ENCODE measurements around the gene ZNF24.
A peak's percentile ranks its signal among the peaks of the same experiment; 100 is the strongest.

Gene ZNF24

GRCh38 chr18:35291166-35291565, 53.1 kb downstream of the ZNF24 start:
- H2AFZ ChIP-seq (ENCODE audit: low read length, unreplicated experiment) = no peak overlapping the region
- no peak overlapping the region for H3K27ac ChIP-seq (ENCODE audit: low read depth, low read length)
- H3K36me3 ChIP-seq (ENCODE audit: insufficient read depth, low read length) = peaks cover 51% of the 10 kb centered on the region
- peaks cover 15% of the 10 kb centered on the region for H3K4me1 ChIP-seq (ENCODE audit: control insufficient read depth, insufficient read depth, low read length, unreplicated experiment)
- peak overlapping the region; percentile 85 for H3K4me3 ChIP-seq (ENCODE audit: low read depth, low read length)
- peaks cover 79% of the 10 kb centered on the region for H3K79me2 ChIP-seq (ENCODE audit: control insufficient read depth, insufficient read depth, low read length, unreplicated experiment)
- no peaks in the 10 kb centered on the region for H3K27me3 ChIP-seq (ENCODE audit: insufficient read depth, low read length)

DNA sequence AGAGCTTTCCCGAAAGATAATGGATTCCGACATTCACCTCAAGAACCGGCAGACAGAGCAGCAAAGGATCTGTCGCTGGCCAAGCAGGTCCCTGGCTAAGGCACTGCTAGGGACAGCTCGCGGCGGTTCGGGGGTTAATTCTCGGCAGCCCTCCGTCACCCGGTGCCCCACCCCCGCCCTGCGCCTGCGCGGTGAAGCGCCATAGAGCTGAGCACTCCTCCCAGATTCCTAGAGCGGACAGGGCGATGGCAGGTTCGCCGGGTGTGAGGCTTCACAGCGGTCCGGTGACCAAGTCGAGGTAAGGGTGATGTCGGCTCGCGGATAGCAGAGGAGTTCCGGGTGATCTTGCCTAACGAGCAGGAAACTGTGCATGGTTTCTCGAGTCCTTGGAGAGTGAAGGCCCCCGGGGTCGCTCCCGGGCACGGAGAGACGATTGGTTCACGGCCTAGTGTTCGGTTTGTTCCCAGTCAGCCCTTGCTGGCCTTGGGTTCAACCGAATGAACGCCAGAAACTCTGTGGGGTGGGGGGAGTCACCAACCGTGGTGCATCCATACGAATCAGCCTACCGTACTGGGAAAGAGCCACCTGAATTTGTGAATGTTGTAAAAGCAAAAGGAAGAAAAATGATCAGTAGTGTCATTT, 54.0 kb downstream of the ZNF24 start, which contains the start of gene ZSCAN30:
Gene ZSCAN30 (minus strand): TSS at position 136 of the 642 bp plus-strand sequence. CDS start 25,877 bp downstream, outside the sequence.
- Histone ChIP-seq H2AFZ (ENCODE audit: low read length, unreplicated experiment) (peak within 1 kb of the TSS; percentile 85), H3K4me1 (ENCODE audit: control insufficient read depth, insufficient read depth, low read length, unreplicated experiment) (peaks cover 15% of the 10 kb centered on the region), H3K27ac (ENCODE audit: low read depth, low read length) (peak within 1 kb of the TSS; percentile 68), H3K79me2 (ENCODE audit: control insufficient read depth, insufficient read depth, low read length, unreplicated experiment) (peaks cover 77% of the 10 kb centered on the region), H3K36me3 (ENCODE audit: insufficient read depth, low read length) (peaks cover 48% of the 10 kb centered on the region), H3K4me3 (ENCODE audit: low read depth, low read length) (peak within 1 kb of the TSS; percentile 85), H3K27me3 (ENCODE audit: insufficient read depth, low read length) (no peaks in the 10 kb centered on the region)

DNA sequence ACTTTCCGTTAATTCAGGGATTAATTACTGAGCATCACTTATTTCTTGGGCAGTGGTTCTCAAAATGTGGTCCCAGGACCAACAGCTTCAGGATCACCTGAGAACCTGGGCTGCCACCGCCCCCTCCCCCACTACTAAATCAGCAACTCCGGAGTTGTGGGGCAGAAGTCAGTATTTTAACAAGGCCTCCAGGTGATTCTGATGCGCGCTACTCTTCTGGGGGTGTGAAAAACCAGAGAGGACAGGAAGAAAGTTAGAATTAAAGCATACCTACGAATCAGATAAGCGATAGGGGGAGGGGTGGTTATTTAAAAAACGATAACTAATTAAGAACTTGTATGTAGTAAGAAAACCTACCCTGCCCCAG, 54.5 kb downstream of the ZNF24 start:
- Histone ChIP-seq H3K4me3 (ENCODE audit: low read depth, low read length) (peak overlapping the region; percentile 85), H3K36me3 (ENCODE audit: insufficient read depth, low read length) (peaks cover 48% of the 10 kb centered on the region), H3K27me3 (ENCODE audit: insufficient read depth, low read length) (no peaks in the 10 kb centered on the region), H2AFZ (ENCODE audit: low read length, unreplicated experiment) (peak overlapping the region; percentile 68), H3K27ac (ENCODE audit: low read depth, low read length) (peak overlapping the region; percentile 68), H3K4me1 (ENCODE audit: control insufficient read depth, insufficient read depth, low read length, unreplicated experiment) (peaks cover 15% of the 10 kb centered on the region), H3K79me2 (ENCODE audit: control insufficient read depth, insufficient read depth, low read length, unreplicated experiment) (peaks cover 76% of the 10 kb centered on the region)

DNA sequence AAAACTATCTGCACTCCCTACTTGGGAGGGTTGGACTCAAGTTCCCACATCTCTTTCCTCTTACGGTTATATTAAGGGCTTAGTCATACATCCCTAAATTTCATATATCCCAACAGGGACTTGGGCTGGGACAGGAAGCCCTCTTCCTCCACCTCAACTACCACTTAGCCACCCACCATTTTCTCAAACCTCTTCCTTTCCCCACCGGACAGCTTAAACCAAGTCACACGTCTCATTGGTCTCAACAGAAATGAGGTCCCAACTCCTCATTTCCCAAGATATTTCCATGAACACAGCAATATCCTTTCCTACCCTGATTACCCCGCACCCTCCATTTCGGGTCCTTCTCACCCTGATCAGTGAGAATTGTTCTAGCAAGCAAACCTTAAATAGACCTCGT, 54.9 kb downstream of the ZNF24 start:
- Histone ChIP-seq H3K4me3 (ENCODE audit: low read depth, low read length) (peak overlapping the region; percentile 85), H3K36me3 (ENCODE audit: insufficient read depth, low read length) (peaks cover 45% of the 10 kb centered on the region), H3K79me2 (ENCODE audit: control insufficient read depth, insufficient read depth, low read length, unreplicated experiment) (peaks cover 77% of the 10 kb centered on the region), H2AFZ (ENCODE audit: low read length, unreplicated experiment) (peak overlapping the region; percentile 68), H3K4me1 (ENCODE audit: control insufficient read depth, insufficient read depth, low read length, unreplicated experiment) (peaks cover 15% of the 10 kb centered on the region), H3K27me3 (ENCODE audit: insufficient read depth, low read length) (no peaks in the 10 kb centered on the region), H3K27ac (ENCODE audit: low read depth, low read length) (peak overlapping the region; percentile 68)

DNA sequence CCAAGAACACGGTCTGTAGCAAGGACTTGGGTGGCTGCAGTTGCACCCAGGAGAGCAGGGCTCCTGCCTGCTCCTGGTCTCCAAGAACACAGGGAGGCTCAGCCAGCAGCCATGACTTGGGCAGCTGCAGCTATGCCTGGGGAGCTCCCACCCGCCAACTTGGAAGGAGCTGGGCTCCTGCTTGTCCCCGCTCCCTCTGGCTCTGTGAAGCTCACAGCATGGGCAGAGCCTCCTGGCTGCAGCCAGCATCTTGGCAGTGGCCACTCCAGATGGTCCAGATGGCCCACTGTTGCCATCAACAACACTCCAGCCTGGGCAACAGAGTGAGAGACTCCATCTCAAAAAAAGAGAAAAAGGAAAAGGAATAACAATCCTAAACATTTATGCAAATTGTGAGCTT, 59.4 kb downstream of the ZNF24 start:
- H3K36me3 ChIP-seq (ENCODE audit: insufficient read depth, low read length) = peaks cover 54% of the 10 kb centered on the region
- H3K79me2 ChIP-seq (ENCODE audit: control insufficient read depth, insufficient read depth, low read length, unreplicated experiment) = peaks cover 75% of the 10 kb centered on the region
- no peaks in the 10 kb centered on the region for H3K27me3 ChIP-seq (ENCODE audit: insufficient read depth, low read length)
- no peak overlapping the region for H3K4me3 ChIP-seq (ENCODE audit: low read depth, low read length)
- no peak overlapping the region for H2AFZ ChIP-seq (ENCODE audit: low read length, unreplicated experiment)
- peaks cover 21% of the 10 kb centered on the region for H3K4me1 ChIP-seq (ENCODE audit: control insufficient read depth, insufficient read depth, low read length, unreplicated experiment)
- no peak overlapping the region for H3K27ac ChIP-seq (ENCODE audit: low read depth, low read length)

DNA sequence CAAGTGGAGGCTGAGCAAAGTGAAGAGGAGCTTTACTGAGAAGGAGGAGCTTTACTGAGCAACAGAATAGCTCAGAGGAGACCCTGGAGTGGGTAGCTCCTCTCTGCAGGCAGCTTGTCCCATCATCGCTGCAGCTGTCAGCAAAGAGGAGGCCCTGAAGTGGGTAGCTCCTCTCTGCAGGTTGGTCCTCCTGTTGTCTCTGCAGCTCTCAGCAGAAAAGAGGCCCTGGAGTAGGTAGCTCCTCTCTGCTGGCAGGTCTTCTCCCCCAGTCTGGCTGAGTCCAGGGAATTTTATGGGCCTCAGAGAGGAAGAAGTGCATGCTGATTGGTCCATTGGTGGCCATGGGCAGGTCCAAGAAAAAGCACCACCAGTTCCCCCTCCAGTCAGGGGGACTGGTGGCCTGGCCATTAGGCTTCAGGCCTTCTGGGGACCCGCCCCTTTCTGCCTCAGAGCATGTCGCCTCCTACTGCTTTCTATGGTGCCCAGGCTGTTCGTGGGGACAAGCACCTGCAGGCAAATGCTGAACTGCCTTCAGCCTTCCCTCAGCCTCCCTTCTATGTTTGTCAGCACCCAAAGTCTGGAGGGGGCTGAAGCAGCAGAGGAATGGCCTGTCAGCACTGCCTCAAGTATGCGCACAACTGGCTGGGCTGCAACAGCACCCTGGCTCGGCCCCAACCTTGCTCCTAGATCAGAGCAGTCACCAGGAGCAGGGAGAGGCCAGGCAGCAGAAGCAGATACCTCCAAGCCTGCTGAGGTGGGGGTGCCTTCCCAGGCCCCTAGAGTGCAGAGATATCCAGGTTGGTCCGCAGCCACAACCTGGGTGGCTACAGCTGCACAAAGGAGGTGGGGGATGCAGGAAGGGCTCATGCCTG, 60.1 kb downstream of the ZNF24 start:
- Histone ChIP-seq H3K27ac (ENCODE audit: low read depth, low read length) (no peak overlapping the region), H3K79me2 (ENCODE audit: control insufficient read depth, insufficient read depth, low read length, unreplicated experiment) (peaks cover 75% of the 10 kb centered on the region), H3K4me3 (ENCODE audit: low read depth, low read length) (no peak overlapping the region), H3K36me3 (ENCODE audit: insufficient read depth, low read length) (peaks cover 61% of the 10 kb centered on the region), H3K4me1 (ENCODE audit: control insufficient read depth, insufficient read depth, low read length, unreplicated experiment) (peaks cover 21% of the 10 kb centered on the region), H2AFZ (ENCODE audit: low read length, unreplicated experiment) (no peak overlapping the region), H3K27me3 (ENCODE audit: insufficient read depth, low read length) (no peaks in the 10 kb centered on the region)

DNA sequence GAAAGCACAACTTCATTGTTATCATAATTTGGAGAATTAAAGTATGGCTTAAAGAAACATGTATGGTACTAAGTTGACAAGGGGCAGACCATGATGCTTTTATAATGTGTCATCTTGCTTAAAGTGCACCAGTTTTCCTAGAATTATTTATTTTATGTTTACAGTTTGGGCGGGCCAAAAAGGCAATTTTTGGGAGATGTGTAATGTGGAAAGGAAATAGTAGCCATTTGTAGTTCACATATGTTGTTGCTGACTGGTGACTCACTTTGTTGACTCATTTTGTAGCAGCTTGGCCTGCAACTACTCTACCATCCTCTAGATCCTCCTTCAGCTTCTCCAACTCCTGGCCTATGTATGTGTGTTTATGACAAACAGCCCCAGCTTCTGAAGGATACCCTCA, 61.9 kb downstream of the ZNF24 start:
- H3K4me1 ChIP-seq (ENCODE audit: control insufficient read depth, insufficient read depth, low read length, unreplicated experiment) = peaks cover 15% of the 10 kb centered on the region

More for the DNA sequence above, 61.9 kb downstream of the ZNF24 start:
- Histone ChIP-seq H3K79me2 (ENCODE audit: control insufficient read depth, insufficient read depth, low read length, unreplicated experiment) (peaks cover 67% of the 10 kb centered on the region), H2AFZ (ENCODE audit: low read length, unreplicated experiment) (no peak overlapping the region), H3K36me3 (ENCODE audit: insufficient read depth, low read length) (peaks cover 62% of the 10 kb centered on the region), H3K27ac (ENCODE audit: low read depth, low read length) (peak overlapping the region; percentile 60), H3K4me3 (ENCODE audit: low read depth, low read length) (no peak overlapping the region), H3K27me3 (ENCODE audit: insufficient read depth, low read length) (no peaks in the 10 kb centered on the region)
